GM23338 (cell line): Measurements from ENCODE around the gene PTPN22.

ENCODE experiments used
- CREB1 ChIP-seq: fragments of 250-450 bp; sonication (Bioruptor Pico); IDR thresholded peaks from 2 replicates; pipeline ENCODE4 v1.5.0; 2020; ENCODE audit warnings: low read depth, mild to moderate bottlenecking, moderate library complexity
- EZH2 ChIP-seq: fragments of 200-600 bp; sonication (generic); IDR thresholded peaks from one replicate; pipeline ENCODE4 v1.8.0; 2017; ENCODE audit warnings: antibody characterized with exemption, mild to moderate bottlenecking, low read depth; ENCODE audit not compliant: unreplicated experiment
- EZH2phosphoT487 ChIP-seq: fragments of 200-600 bp; sonication (generic); IDR thresholded peaks from one replicate; pipeline ENCODE4 v1.8.1; 2018; ENCODE audit warnings: antibody characterized with exemption; ENCODE audit not compliant: unreplicated experiment
- JUNB ChIP-seq: IDR thresholded peaks from one replicate; pipeline ENCODE4 v1.6.1; 2016; ENCODE audit warnings: antibody characterized with exemption; ENCODE audit not compliant: unreplicated experiment
- NANOG ChIP-seq: IDR thresholded peaks from 2 replicates; pipeline ENCODE4 v1.6.1; 2016; ENCODE audit warnings: antibody characterized with exemption, borderline replicate concordance
- POLR2AphosphoS5 ChIP-seq: IDR thresholded peaks from 2 replicates; pipeline ENCODE4 v1.6.1; 2016; ENCODE audit warnings: antibody characterized with exemption, low read depth
- STAT1 ChIP-seq: IDR thresholded peaks from one replicate; pipeline ENCODE4 v1.6.1; 2016; ENCODE audit warnings: antibody characterized with exemption; ENCODE audit not compliant: unreplicated experiment
- ZNF114 ChIP-seq: fragments of 250-450 bp; sonication (Bioruptor Pico); IDR thresholded peaks from 2 replicates; pipeline ENCODE4 v1.5.0; 2020; ENCODE audit warnings: mild to moderate bottlenecking, moderate library complexity
- ZNF331 ChIP-seq: fragments of 250-450 bp; sonication (Bioruptor Pico); IDR thresholded peaks from 2 replicates; pipeline ENCODE4 v1.5.0; 2020; ENCODE audit warnings: low read depth, mild to moderate bottlenecking, moderate library complexity
- TF ChIP-seq, protein P1 (sequence below), 2 experiments: fragments of 200-600 bp in 1 of 2; sonication (generic) in 1 of 2; conservative IDR thresholded peaks; 2 replicates each; pipeline versions ENCODE4 v1.5.1 to v1.6.1; 2016 to 2017; ENCODE audit warnings: antibody characterized with exemption in 2 of 2, low read depth in 2 of 2, mild to moderate bottlenecking in 2 of 2, moderate library complexity in 1 of 2
- TF ChIP-seq, protein P2 (sequence below): IDR thresholded peaks from one replicate; pipeline ENCODE4 v1.6.1; 2018; ENCODE audit warnings: antibody characterized with exemption; ENCODE audit not compliant: unreplicated experiment
- TF ChIP-seq, protein P3 (sequence below): fragments of 250-450 bp; sonication (Bioruptor Pico); IDR thresholded peaks from 2 replicates; pipeline ENCODE4 v1.5.0; 2020; ENCODE audit warnings: mild to moderate bottlenecking, moderate library complexity
- TF ChIP-seq, protein P4 (sequence below): IDR thresholded peaks from 2 replicates; pipeline ENCODE4 v1.6.1; 2016; ENCODE audit warnings: antibody characterized with exemption

DNA sequence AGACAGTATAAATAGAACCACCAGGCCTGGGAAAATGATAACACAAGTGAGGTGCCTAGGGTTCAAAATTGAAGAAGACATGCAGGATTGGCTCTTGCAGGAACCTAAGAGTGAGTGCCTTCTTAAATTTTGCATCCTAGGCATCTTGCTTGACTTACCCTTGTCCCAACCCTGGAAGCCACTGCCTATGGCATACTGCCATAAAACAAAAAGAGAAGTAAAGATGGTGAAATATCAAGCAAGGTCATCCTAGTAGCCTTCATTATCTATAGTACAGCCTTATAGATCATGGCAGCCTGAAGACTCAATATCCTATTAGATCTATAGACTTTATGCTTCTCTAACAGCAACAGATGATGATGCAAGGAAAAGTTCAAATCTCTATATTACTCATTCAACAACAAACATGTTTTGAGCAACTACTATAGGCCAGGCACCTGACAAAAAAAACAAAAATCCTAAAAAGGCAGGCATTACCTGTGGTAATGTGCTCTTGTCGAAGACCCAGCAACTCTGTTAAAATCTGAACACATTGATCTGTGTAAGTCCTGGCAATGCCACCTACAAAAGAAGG is 26.8 kb upstream of the PTPN22 start:
- no peak for TF ChIP-seq EZH2
- no peak for TF ChIP-seq CREB1 (CRISPR knock-in tag)
- TF ChIP-seq, protein P1, sequence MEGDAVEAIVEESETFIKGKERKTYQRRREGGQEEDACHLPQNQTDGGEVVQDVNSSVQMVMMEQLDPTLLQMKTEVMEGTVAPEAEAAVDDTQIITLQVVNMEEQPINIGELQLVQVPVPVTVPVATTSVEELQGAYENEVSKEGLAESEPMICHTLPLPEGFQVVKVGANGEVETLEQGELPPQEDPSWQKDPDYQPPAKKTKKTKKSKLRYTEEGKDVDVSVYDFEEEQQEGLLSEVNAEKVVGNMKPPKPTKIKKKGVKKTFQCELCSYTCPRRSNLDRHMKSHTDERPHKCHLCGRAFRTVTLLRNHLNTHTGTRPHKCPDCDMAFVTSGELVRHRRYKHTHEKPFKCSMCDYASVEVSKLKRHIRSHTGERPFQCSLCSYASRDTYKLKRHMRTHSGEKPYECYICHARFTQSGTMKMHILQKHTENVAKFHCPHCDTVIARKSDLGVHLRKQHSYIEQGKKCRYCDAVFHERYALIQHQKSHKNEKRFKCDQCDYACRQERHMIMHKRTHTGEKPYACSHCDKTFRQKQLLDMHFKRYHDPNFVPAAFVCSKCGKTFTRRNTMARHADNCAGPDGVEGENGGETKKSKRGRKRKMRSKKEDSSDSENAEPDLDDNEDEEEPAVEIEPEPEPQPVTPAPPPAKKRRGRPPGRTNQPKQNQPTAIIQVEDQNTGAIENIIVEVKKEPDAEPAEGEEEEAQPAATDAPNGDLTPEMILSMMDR (conservative IDR thresholded peaks at IDR 0.05; ENCODE audit: low read depth in 2 of 2): no peak
- TF ChIP-seq POLR2AphosphoS5: no peak
- TF ChIP-seq, protein P2, sequence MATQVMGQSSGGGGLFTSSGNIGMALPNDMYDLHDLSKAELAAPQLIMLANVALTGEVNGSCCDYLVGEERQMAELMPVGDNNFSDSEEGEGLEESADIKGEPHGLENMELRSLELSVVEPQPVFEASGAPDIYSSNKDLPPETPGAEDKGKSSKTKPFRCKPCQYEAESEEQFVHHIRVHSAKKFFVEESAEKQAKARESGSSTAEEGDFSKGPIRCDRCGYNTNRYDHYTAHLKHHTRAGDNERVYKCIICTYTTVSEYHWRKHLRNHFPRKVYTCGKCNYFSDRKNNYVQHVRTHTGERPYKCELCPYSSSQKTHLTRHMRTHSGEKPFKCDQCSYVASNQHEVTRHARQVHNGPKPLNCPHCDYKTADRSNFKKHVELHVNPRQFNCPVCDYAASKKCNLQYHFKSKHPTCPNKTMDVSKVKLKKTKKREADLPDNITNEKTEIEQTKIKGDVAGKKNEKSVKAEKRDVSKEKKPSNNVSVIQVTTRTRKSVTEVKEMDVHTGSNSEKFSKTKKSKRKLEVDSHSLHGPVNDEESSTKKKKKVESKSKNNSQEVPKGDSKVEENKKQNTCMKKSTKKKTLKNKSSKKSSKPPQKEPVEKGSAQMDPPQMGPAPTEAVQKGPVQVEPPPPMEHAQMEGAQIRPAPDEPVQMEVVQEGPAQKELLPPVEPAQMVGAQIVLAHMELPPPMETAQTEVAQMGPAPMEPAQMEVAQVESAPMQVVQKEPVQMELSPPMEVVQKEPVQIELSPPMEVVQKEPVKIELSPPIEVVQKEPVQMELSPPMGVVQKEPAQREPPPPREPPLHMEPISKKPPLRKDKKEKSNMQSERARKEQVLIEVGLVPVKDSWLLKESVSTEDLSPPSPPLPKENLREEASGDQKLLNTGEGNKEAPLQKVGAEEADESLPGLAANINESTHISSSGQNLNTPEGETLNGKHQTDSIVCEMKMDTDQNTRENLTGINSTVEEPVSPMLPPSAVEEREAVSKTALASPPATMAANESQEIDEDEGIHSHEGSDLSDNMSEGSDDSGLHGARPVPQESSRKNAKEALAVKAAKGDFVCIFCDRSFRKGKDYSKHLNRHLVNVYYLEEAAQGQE: no peak
- TF ChIP-seq JUNB: no peak
- no peak for TF ChIP-seq EZH2phosphoT487
- TF ChIP-seq, protein P3, sequence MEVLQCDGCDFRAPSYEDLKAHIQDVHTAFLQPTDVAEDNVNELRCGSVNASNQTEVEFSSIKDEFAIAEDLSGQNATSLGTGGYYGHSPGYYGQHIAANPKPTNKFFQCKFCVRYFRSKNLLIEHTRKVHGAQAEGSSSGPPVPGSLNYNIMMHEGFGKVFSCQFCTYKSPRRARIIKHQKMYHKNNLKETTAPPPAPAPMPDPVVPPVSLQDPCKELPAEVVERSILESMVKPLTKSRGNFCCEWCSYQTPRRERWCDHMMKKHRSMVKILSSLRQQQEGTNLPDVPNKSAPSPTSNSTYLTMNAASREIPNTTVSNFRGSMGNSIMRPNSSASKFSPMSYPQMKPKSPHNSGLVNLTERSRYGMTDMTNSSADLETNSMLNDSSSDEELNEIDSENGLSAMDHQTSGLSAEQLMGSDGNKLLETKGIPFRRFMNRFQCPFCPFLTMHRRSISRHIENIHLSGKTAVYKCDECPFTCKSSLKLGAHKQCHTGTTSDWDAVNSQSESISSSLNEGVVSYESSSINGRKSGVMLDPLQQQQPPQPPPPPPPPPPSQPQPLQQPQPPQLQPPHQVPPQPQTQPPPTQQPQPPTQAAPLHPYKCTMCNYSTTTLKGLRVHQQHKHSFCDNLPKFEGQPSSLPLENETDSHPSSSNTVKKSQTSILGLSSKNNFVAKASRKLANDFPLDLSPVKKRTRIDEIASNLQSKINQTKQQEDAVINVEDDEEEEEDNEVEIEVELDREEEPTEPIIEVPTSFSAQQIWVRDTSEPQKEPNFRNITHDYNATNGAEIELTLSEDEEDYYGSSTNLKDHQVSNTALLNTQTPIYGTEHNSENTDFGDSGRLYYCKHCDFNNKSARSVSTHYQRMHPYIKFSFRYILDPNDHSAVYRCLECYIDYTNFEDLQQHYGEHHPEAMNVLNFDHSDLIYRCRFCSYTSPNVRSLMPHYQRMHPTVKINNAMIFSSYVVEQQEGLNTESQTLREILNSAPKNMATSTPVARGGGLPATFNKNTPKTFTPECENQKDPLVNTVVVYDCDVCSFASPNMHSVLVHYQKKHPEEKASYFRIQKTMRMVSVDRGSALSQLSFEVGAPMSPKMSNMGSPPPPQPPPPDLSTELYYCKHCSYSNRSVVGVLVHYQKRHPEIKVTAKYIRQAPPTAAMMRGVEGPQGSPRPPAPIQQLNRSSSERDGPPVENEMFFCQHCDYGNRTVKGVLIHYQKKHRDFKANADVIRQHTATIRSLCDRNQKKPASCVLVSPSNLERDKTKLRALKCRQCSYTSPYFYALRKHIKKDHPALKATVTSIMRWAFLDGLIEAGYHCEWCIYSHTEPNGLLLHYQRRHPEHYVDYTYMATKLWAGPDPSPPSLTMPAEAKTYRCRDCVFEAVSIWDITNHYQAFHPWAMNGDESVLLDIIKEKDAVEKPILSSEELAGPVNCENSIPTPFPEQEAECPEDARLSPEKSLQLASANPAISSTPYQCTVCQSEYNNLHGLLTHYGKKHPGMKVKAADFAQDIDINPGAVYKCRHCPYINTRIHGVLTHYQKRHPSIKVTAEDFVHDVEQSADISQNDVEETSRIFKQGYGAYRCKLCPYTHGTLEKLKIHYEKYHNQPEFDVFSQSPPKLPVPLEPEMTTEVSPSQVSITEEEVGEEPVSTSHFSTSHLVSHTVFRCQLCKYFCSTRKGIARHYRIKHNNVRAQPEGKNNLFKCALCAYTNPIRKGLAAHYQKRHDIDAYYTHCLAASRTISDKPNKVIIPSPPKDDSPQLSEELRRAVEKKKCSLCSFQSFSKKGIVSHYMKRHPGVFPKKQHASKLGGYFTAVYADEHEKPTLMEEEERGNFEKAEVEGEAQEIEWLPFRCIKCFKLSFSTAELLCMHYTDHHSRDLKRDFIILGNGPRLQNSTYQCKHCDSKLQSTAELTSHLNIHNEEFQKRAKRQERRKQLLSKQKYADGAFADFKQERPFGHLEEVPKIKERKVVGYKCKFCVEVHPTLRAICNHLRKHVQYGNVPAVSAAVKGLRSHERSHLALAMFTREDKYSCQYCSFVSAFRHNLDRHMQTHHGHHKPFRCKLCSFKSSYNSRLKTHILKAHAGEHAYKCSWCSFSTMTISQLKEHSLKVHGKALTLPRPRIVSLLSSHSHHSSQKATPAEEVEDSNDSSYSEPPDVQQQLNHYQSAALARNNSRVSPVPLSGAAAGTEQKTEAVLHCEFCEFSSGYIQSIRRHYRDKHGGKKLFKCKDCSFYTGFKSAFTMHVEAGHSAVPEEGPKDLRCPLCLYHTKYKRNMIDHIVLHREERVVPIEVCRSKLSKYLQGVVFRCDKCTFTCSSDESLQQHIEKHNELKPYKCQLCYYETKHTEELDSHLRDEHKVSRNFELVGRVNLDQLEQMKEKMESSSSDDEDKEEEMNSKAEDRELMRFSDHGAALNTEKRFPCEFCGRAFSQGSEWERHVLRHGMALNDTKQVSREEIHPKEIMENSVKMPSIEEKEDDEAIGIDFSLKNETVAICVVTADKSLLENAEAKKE (CRISPR knock-in tag): no peak
- TF ChIP-seq, protein P4, sequence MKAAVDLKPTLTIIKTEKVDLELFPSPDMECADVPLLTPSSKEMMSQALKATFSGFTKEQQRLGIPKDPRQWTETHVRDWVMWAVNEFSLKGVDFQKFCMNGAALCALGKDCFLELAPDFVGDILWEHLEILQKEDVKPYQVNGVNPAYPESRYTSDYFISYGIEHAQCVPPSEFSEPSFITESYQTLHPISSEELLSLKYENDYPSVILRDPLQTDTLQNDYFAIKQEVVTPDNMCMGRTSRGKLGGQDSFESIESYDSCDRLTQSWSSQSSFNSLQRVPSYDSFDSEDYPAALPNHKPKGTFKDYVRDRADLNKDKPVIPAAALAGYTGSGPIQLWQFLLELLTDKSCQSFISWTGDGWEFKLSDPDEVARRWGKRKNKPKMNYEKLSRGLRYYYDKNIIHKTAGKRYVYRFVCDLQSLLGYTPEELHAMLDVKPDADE: no peak
- TF ChIP-seq STAT1: no peak
- TF ChIP-seq NANOG: no peak
- no peak for TF ChIP-seq ZNF114
- no peak for TF ChIP-seq ZNF331 (CRISPR knock-in tag)
